ENCODE results near the gene TNFRSF1A.

Gene TNFRSF1A

DNA sequence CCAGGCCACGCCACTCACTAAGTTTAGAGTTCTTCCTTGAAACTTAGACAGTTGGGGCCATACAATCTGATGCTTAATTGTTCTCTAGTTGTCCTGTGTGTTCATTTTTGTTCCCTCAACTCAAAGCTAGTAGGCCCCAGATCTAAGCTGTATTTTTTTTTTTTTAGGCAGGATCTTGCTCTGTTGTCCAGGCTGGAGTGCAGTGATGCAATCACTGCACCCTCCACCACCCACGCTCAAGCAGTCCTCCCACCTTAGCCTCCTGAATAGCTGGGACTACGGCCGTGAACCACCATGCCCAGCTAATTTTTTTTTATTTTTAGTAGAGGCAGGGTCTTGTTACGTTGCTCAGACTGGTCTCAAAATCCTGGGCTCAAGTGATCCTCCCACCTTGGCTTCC, 7.5 kb downstream of the TNFRSF1A start:
- no peaks in the 10 kb centered on the region for H3K9me3 Mint-ChIP-seq
- no peak overlapping the region for H3K27ac Mint-ChIP-seq
- no peaks in the 10 kb centered on the region for H3K27me3 Mint-ChIP-seq (ENCODE audit: low read depth)
- TF ChIP-seq, protein P1, sequence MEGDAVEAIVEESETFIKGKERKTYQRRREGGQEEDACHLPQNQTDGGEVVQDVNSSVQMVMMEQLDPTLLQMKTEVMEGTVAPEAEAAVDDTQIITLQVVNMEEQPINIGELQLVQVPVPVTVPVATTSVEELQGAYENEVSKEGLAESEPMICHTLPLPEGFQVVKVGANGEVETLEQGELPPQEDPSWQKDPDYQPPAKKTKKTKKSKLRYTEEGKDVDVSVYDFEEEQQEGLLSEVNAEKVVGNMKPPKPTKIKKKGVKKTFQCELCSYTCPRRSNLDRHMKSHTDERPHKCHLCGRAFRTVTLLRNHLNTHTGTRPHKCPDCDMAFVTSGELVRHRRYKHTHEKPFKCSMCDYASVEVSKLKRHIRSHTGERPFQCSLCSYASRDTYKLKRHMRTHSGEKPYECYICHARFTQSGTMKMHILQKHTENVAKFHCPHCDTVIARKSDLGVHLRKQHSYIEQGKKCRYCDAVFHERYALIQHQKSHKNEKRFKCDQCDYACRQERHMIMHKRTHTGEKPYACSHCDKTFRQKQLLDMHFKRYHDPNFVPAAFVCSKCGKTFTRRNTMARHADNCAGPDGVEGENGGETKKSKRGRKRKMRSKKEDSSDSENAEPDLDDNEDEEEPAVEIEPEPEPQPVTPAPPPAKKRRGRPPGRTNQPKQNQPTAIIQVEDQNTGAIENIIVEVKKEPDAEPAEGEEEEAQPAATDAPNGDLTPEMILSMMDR (IDR thresholded peaks at IDR 0.05; ENCODE audit: unreplicated experiment in 3 of 3): no peak
- peaks cover 47% of the 10 kb centered on the region for H3K4me1 Mint-ChIP-seq
- H3K36me3 Mint-ChIP-seq (ENCODE audit: low read depth): peaks cover 47% of the 10 kb centered on the region
- no peak overlapping the region for H3K4me3 Mint-ChIP-seq

DNA sequence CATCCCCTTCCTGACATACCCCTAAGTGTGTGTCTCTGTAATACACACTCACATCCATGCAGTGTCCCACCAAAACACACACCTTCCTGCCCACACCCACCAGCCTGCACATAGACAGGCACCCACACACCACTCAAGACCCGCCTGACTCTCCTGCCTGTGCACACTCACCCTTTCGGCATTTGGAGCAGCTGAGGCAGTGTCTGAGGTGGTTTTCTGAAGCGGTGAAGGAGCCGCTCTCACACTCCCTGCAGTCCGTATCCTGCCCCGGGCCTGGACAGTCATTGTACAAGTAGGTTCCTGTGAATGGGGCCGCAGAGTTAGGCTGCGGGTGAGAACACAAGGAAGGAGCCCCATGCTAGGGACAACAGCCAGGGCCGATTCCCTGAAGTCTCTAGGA, 8.3 kb downstream of the TNFRSF1A start:
- Mint-ChIP-seq H3K27ac (no peak overlapping the region), H3K4me1 (peaks cover 47% of the 10 kb centered on the region), H3K27me3 (ENCODE audit: low read depth) (no peaks in the 10 kb centered on the region), H3K36me3 (ENCODE audit: low read depth) (peaks cover 49% of the 10 kb centered on the region), H3K4me3 (peak overlapping the region in 2 of 3 experiments; percentile 31 to 59), H3K9me3 (no peaks in the 10 kb centered on the region)
- TF ChIP-seq, protein P1 (IDR thresholded peaks at IDR 0.05; ENCODE audit: unreplicated experiment in 3 of 3): no peak

DNA sequence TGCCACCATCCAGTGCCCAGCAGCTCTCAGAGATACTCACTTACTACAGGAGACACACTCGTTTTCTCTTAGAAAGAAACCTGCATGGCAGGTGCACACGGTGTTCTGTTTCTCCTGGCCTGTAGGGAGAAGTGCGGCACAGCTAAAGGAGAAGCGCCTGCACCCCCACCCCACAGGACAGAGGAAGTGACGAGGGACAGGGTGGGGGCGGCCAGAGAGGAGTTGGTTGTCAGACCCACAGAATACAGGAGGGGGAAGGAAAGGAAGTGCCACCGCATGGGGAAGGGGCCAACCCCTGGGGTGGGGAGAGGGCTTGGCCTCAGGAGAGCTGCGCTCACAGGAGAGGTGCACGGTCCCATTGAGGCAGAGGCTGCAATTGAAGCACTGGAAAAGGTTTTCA, 8.8 kb downstream of the TNFRSF1A start:
- H3K27ac Mint-ChIP-seq: peak overlapping the region in 1 of 3 experiments; percentile 46
- H3K4me3 Mint-ChIP-seq: no peak overlapping the region
- H3K4me1 Mint-ChIP-seq: peaks cover 47% of the 10 kb centered on the region
- no peaks in the 10 kb centered on the region for H3K9me3 Mint-ChIP-seq
- no peaks in the 10 kb centered on the region for H3K27me3 Mint-ChIP-seq (ENCODE audit: low read depth)
- TF ChIP-seq, protein P1 (IDR thresholded peaks at IDR 0.05; ENCODE audit: unreplicated experiment in 3 of 3): no peak
- H3K36me3 Mint-ChIP-seq (ENCODE audit: low read depth): peaks cover 52% of the 10 kb centered on the region

DNA sequence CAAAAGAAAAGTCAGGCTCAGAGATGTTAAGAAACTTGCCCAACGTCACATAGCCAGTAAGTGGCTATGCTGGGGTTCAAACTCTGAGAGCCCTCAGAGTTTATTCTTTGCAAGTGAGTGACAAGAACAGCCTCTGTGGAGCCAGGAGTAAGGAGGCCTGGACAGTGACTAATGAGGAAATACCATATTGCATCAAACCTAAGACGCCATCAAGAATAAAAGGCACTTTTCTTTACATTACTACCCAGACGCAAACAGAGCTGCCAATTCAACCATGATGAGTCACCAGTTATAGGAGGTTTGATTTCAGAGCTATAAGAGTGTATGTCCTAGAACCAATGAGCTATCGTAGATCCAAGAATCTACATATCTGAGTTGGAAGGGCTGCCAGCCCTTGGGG, 9.4 kb downstream of the TNFRSF1A start:
- Mint-ChIP-seq H3K36me3 (ENCODE audit: low read depth) (peaks cover 53% of the 10 kb centered on the region), H3K27me3 (ENCODE audit: low read depth) (no peaks in the 10 kb centered on the region), H3K27ac (peak overlapping the region in 1 of 3 experiments; percentile 46), H3K4me1 (peaks cover 47% of the 10 kb centered on the region), H3K4me3 (no peak overlapping the region), H3K9me3 (no peaks in the 10 kb centered on the region)
- TF ChIP-seq, protein P1 (IDR thresholded peaks at IDR 0.05; ENCODE audit: unreplicated experiment in 3 of 3): no peak

DNA sequence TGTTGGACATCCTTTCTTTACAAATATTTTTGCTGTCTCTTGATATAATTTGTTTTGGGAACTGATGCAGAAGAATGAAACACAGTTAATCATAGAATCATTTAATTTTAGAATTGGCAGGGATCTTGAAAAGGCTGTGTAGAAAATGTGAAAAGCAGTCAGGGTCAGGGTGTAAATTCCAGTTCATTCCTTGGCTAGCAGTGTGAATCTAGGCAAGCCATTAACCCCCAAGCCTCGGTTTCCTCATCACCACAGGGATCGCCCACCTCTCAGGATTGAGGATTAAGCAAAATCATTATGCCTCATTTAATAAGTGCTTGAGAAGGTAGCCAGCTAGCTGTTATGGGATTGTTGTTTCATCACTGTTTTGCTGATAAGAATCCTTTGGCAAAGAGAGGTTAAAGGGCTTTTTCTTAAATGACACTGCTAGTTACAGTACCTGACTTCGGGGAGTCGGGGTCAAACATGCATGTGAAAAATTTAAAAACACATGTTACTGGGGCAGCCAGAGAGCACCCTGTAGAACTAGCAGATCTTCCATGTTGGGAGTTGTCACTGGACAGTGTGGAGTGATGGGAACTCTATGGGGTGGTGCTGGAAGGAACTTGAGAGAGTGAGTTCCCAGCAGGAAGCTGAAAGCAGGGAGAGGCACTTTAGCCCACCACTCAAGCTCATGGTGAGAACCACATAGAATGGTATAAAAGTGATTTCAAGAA, 10.7 kb downstream of the TNFRSF1A start:
- TF ChIP-seq, protein P1 (IDR thresholded peaks at IDR 0.05; ENCODE audit: unreplicated experiment in 3 of 3): no peak
- Mint-ChIP-seq H3K36me3 (ENCODE audit: low read depth) (peaks cover 53% of the 10 kb centered on the region), H3K4me3 (no peak overlapping the region), H3K9me3 (no peaks in the 10 kb centered on the region), H3K27ac (peak overlapping the region in 2 of 3 experiments; percentile 66 to 72), H3K27me3 (ENCODE audit: low read depth) (no peaks in the 10 kb centered on the region), H3K4me1 (peaks cover 48% of the 10 kb centered on the region)

DNA sequence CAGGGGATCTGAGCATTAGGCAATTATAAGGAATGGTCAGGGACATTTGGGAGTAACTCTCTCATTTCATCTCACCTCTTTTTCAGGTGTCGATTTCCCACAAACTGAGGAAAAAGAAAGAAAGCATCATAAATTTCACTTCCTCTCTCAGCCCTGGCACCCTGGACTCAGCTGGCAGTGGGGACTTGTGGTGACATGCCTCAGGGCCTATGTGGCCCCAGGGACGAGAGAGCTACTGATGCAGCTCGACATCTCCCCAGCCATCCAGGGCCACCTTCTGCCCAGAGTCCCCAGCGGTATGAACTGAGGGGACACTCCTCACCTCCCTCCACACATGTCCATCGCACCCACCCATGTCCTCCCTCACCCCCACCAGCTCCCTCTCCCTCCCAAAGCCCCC, 11.7 kb downstream of the TNFRSF1A start:
- Mint-ChIP-seq H3K4me1 (peaks cover 39% of the 10 kb centered on the region), H3K36me3 (ENCODE audit: low read depth) (peaks cover 53% of the 10 kb centered on the region), H3K4me3 (no peak overlapping the region), H3K27ac (peak overlapping the region in 2 of 3 experiments; percentile 48 to 66), H3K9me3 (no peaks in the 10 kb centered on the region), H3K27me3 (ENCODE audit: low read depth) (no peaks in the 10 kb centered on the region)
- TF ChIP-seq, protein P1 (IDR thresholded peaks at IDR 0.05; ENCODE audit: unreplicated experiment in 3 of 3): no peak
